Activated CD8-positive, alpha-beta memory T cell treated with anti-CD3 and anti-CD28 coated beads for 36 hours (primary cell): ENCODE results near the gene FMO1. TPM values are rescaled to one million over a fixed set of nuclear protein-coding genes. Genes with fewer than 3 reads are reported as not detected.

Source experiments
- CTCF ChIA-PET: fragments of 350-600 bp; sonication (Branson Sonifier 250); formaldehyde crosslinking; loops from one replicate; lab custom pipeline; 2021; ENCODE audit warnings: antibody characterized with exemption; lab: Charles Lee
- POLR2A ChIA-PET: fragments of 350-600 bp; sonication (Branson Sonifier 250); formaldehyde crosslinking; loops from one replicate; lab custom pipeline; 2021; ENCODE audit warnings: antibody characterized with exemption; lab: Charles Lee
- total RNA-seq, 2 experiments: library from RNA; stranded (reverse); gene quantifications; one replicate each; pipeline ENCODE4 v1.2.3, GENCODE V29; 2021

Gene FMO1
- total RNA-seq, 2 experiments from 2014 or later, result not detected

- CTCF ChIA-PET, result no interaction called here
- POLR2A ChIA-PET, result no interaction called here
Measured at GRCh38 chr1:171329251-171329650, 81.0 kb downstream of the FMO1 start.

GRCh38 chr1:171334024-171334640, 85.8 kb downstream of the FMO1 start:
- CTCF ChIA-PET, result interaction anchor here (1.2 kb wide), 1 partner anchor 94 kb away, joined by 3 read pairs; no protein-coding TSS in a partner anchor
- POLR2A ChIA-PET, result interaction anchor here (0.6 kb wide), 1 partner anchor 1407 kb away, joined by 3 read pairs; no protein-coding TSS in a partner anchor

Other genes with a start within 250 kb of the FMO1 start
- not detected for gene FMO3, start 157.6 kb upstream of the FMO1 start, total RNA-seq
- gene FMO2, start 63.2 kb upstream of the FMO1 start, total RNA-seq, result not detected
- gene FMO4, start 65.7 kb downstream of the FMO1 start, total RNA-seq, result 1 to 10 TPM; 1.0 to 1.4 TPM
- gene PRRC2C, start 237.0 kb downstream of the FMO1 start, total RNA-seq, result 100 to 1,000 TPM; 255 to 257 TPM